Ureter (tissue), 1 donor: Measurements from ENCODE around the gene REEP3. TPM values are rescaled to one million over a fixed set of nuclear protein-coding genes. Genes with fewer than 3 reads are reported as not detected.

Source experiments
- DNase-seq: peaks from one replicate; pipeline ENCODE4 v3.0.0-alpha.2; 2020; ENCODE audit warnings: low spot score
- total RNA-seq: library from RNA; stranded (reverse); gene quantifications from one replicate; pipeline ENCODE4 v1.2.4, GENCODE V29; 2023
- donor health status: DM: yes; HTN: yes; CAD: no.

REEP3 gene
- total RNA-seq, 1 donor from 2014 or later, result 56.7 TPM

- DNase-seq, result no peak
Observed at GRCh38 chr10:63666836-63667383, 145.7 kb downstream of the REEP3 start.

- DNase-seq, result no peak
Observed at GRCh38 chr10:63667596-63668480, 146.6 kb downstream of the REEP3 start.

- no peak for DNase-seq
Observed at GRCh38 chr10:63670291-63670898, 149.2 kb downstream of the REEP3 start.

GRCh38 chr10:63671317-63671937 is 150.2 kb downstream of the REEP3 start:
- no peak for DNase-seq

GRCh38 chr10:63672491-63672890 is 151.3 kb downstream of the REEP3 start:
- no peak for DNase-seq

- no peak for DNase-seq
Observed at GRCh38 chr10:63673246-63673645, 152.0 kb downstream of the REEP3 start.

- DNase-seq, result no peak
Observed at GRCh38 chr10:63673846-63674245, 152.6 kb downstream of the REEP3 start.

Other genes with a start within 250 kb of the REEP3 start
- gene JMJD1C, start 55.4 kb upstream of the REEP3 start, total RNA-seq, result 88.2 TPM